Myometrial cell (primary cell): Measurements from ENCODE around the gene PRAMEF11. TPM values are rescaled to one million over a fixed set of nuclear protein-coding genes. Genes with fewer than 3 reads are reported as not detected.

Source experiments
- total RNA-seq: library from RNA; depleted of rRNA; stranded (reverse); fragments of >200 nt; gene quantifications from 2 replicates; pipeline ENCODE4 v1.2.3, GENCODE V29; 2015

Gene PRAMEF11
- not detected in 2 replicates for total RNA-seq

DNA sequence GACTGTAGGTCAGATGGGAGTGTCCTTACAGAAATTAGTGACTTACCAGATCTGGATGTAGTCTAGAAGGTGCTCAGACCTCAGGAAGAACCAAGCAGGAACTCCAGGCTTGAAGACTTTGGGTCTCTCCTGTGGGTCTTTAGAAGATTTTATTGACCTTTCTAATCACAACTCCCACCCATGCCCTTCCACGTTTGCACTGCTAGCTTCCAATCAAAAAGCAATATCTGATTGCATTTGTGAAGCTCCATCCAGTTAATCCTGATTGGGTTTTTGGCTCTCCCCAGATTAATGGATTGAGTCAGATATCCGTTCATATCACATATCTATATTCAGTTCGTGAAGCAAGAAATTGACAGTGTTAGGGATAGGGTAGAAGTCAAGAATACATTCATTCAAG lies at the start of gene PRAMEF11:
Gene PRAMEF11 (minus strand): TSS at position 101 of the 400 bp plus-strand sequence. CDS start 2,621 bp downstream, outside the sequence.

DNA sequence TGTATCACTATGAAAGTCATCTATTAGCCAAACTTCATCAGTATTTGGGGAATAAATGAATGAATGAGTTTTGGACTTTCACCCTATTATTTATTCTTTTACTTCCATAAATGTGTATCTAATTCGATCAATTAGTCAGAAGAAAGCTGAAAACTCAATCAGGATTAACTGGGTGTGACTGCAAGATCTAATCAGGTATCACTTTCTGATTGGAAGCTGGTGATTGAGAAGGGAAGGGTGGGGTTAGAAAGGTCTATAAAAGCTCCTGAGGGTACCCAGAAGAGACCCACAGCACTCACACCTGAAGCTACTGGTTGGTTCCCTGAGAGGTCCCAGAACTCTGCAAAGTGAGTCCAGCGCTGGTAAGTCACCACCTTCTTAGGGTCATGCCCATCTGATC lies 25.6 kb upstream of the PRAMEF11 start, which contains the start of gene PRAMEF2:
Gene PRAMEF2 (plus strand): TSS at position 301 of the 400 bp plus-strand sequence. CDS start 1,924 bp downstream, outside the sequence.

DNA sequence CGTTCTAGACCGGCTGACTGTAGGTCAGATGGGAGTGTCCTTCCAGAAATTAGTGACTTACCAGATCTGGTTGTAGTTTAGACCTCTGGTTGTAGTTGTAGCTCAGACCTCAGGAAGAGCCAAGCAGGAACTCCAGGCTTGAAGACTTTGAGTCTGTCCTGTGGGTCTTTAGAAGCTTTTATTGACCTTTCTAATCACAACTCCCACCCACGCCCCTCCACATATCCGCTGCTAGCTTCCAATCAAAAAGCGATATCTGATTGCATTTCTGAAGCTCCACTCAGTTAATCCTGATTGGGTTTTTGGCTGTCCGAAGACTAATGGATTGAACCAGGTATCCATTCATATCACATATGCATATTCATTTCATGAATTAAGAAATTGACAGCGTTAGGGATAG lies 17.4 kb upstream of the PRAMEF11 start, which contains the start of gene HNRNPCL1:
Gene HNRNPCL1 (minus strand): TSS at position 101 of the 400 bp plus-strand sequence. CDS start 431 bp downstream, outside the sequence.

DNA sequence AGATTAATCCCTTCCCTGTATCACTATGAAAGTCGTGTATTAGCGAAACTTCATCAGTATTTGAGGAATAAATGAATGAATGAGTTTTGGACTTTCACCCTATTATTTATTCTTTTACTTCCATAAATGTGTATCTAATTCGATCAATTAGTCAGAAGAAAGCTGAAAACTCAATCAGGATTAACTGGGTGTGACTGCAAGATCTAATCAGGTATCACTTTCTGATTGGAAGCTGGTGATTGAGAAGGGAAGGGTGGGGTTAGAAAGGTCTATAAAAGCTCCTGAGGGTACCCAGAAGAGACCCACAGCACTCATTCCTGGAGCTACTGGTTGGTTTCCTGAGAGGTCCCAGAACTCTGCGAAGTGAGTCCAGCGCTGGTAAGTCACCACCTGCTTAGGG lies 40.1 kb downstream of the PRAMEF11 start, which contains the start of gene PRAMEF1:
Gene PRAMEF1 (plus strand): TSS at position 301 of the 400 bp plus-strand sequence. CDS start 1,831 bp downstream, outside the sequence.

Other genes with a start within 250 kb of the PRAMEF11 start
- 82.8 and 86.8 TPM in 2 replicates for gene DHRS3, start 213.2 kb downstream of the PRAMEF11 start, total RNA-seq
- not detected in 2 replicates for gene AADACL4, start 187.3 kb downstream of the PRAMEF11 start, total RNA-seq
- gene AADACL3, start 115.3 kb downstream of the PRAMEF11 start, total RNA-seq = not detected in 2 replicates
- gene CFAP107, start 85.2 kb downstream of the PRAMEF11 start, total RNA-seq = not detected in 2 replicates
- not detected in 2 replicates for gene PRAMEF12, start 57.7 kb downstream of the PRAMEF11 start, total RNA-seq
- gene PRAMEF1, start 40.0 kb downstream of the PRAMEF11 start, total RNA-seq = not detected in 2 replicates
- not detected in 2 replicates for gene HNRNPCL1, start 17.3 kb upstream of the PRAMEF11 start, total RNA-seq
- gene PRAMEF2, start 25.7 kb upstream of the PRAMEF11 start, total RNA-seq = not detected in 2 replicates
- gene PRAMEF4, start 54.8 kb upstream of the PRAMEF11 start, total RNA-seq = not detected in 2 replicates
- not detected in 2 replicates for gene PRAMEF10, start 66.9 kb upstream of the PRAMEF11 start, total RNA-seq
- gene PRAMEF7, start 85.2 kb upstream of the PRAMEF11 start, total RNA-seq = not detected in 2 replicates
- not detected in 2 replicates for gene PRAMEF6, start 116.2 kb upstream of the PRAMEF11 start, total RNA-seq
- gene PRAMEF27, start 225.2 kb upstream of the PRAMEF11 start, total RNA-seq = not detected in 2 replicates
- gene HNRNPCL3, start 229.4 kb upstream of the PRAMEF11 start, total RNA-seq = not detected in 2 replicates
- gene PRAMEF25, start 239.4 kb upstream of the PRAMEF11 start, total RNA-seq = not detected in 2 replicates